PC-3 (cell line): ENCODE data around the gene ARL13A. TPM values are rescaled to one million over a fixed set of nuclear protein-coding genes. Genes with fewer than 3 reads are reported as not detected.
A peak's percentile ranks its signal among the peaks of the same experiment; 100 is the strongest.

Source experiments
- ATAC-seq: fragments of 200-7000 bp; cut with Tn5 transposase; 2 replicates; pipeline ENCODE4 v1.9.1; 2020; ENCODE audit warnings: mild to moderate bottlenecking, moderate library complexity
- BruUV-seq: library from RNA; stranded (reverse); fragments of 400-500 nt; replicated peaks from 2 replicates; lab custom pipeline; 2021; lab: Mats Ljungman, UMichigan
- CTCF ChIA-PET: fragments of 300-600 bp; sonication (Branson Sonifier 250); formaldehyde crosslinking; loops from one replicate; lab custom pipeline; 2022; ENCODE audit warnings: antibody characterized with exemption; lab: Charles Lee
- POLR2A ChIA-PET: fragments of 300-600 bp; sonication (Branson Sonifier 250); formaldehyde crosslinking; loops from one replicate; lab custom pipeline; 2022; ENCODE audit warnings: antibody characterized with exemption; ENCODE audit not compliant: unreplicated experiment; lab: Charles Lee
- DNase-seq: peaks from one replicate; pipeline ENCODE4 v3.0.0-alpha.2; 2015
- H2AFZ ChIP-seq: fragments of 300-600 bp; sonication (generic); 2 replicates; pipeline ENCODE4 v1.6.0; 2016; ENCODE audit warnings: antibody characterized with exemption, low read length
- H3F3A ChIP-seq: fragments of 300-600 bp; sonication (generic); one replicate; pipeline ENCODE4 v1.6.0; 2017; ENCODE audit warnings: antibody characterized with exemption, low read length, control low read depth, mild to moderate bottlenecking; ENCODE audit not compliant: unreplicated experiment
- H3K27ac ChIP-seq: fragments of 300-600 bp; sonication (generic); 2 replicates; pipeline ENCODE4 v1.5.1; 2016; ENCODE audit warnings: mild to moderate bottlenecking, low read length
- H3K27me3 ChIP-seq: fragments of 300-600 bp; sonication (generic); 2 replicates; pipeline ENCODE4 v1.6.1; 2016; ENCODE audit warnings: low read length, mixed read lengths
- H3K36me3 ChIP-seq: fragments of 300-600 bp; sonication (generic); 2 replicates; pipeline ENCODE4 v1.6.1; 2016; ENCODE audit warnings: low read depth, mixed run types, low read length, mixed read lengths
- H3K4me1 ChIP-seq: fragments of 300-600 bp; sonication (generic); 2 replicates; pipeline ENCODE4 v1.5.1; 2016; ENCODE audit warnings: low read length; ENCODE audit not compliant: insufficient read depth
- H3K4me2 ChIP-seq: fragments of 300-600 bp; sonication (generic); 2 replicates; pipeline ENCODE4 v1.6.0; 2016; ENCODE audit warnings: low read length
- H3K4me3 ChIP-seq: fragments of 300-600 bp; sonication (generic); 2 replicates; pipeline ENCODE4 v1.5.1; 2016; ENCODE audit warnings: mild to moderate bottlenecking, low read length, mixed read lengths
- H3K79me2 ChIP-seq: fragments of 300-600 bp; sonication (generic); 2 replicates; pipeline ENCODE4 v1.6.1; 2017; ENCODE audit warnings: low read length, mixed read lengths
- H3K9ac ChIP-seq: fragments of 300-600 bp; sonication (generic); 2 replicates; pipeline ENCODE4 v1.6.0; 2016; ENCODE audit warnings: mild to moderate bottlenecking, low read length
- H3K9me2 ChIP-seq: fragments of 300-600 bp; sonication (generic); replicated peaks from 2 replicates; pipeline ENCODE4 v1.6.1; 2016; ENCODE audit warnings: mixed run types, low read length, mixed read lengths
- H3K9me3 ChIP-seq: fragments of 300-600 bp; sonication (generic); 2 replicates; pipeline ENCODE4 v1.6.1; 2016; ENCODE audit warnings: low read length, mixed read lengths
- H4K20me1 ChIP-seq: fragments of 300-600 bp; sonication (generic); 2 replicates; pipeline ENCODE4 v1.6.1; 2016; ENCODE audit warnings: low read length, mixed read lengths
- EZH2 ChIP-seq: fragments of 300-600 bp; sonication (generic); IDR thresholded peaks from one replicate; pipeline ENCODE4 v1.6.1; 2017; ENCODE audit warnings: antibody characterized with exemption, mild to moderate bottlenecking, low read length; ENCODE audit not compliant: unreplicated experiment
- EZH2phosphoT487 ChIP-seq: fragments of 300-600 bp; sonication (generic); IDR thresholded peaks from 2 replicates; pipeline ENCODE4 v1.6.1; 2018; ENCODE audit warnings: mild to moderate bottlenecking, antibody characterized with exemption, low read length, borderline replicate concordance
- intact Hi-C: fragments of 100-400 bp; cut with micrococcal nuclease; formaldehyde crosslinking; loops from 2 replicates; pipeline ENCODE4 v1.9.0; 2023
- total RNA-seq: library from RNA; depleted of rRNA; stranded (reverse); fragments of >200 nt; gene quantifications from 2 replicates; pipeline ENCODE4 v1.2.3, GENCODE V29; 2014
- TF ChIP-seq, protein P1 (sequence below): fragments of 300-600 bp; sonication (generic); conservative IDR thresholded peaks from 2 replicates; pipeline ENCODE4 v1.5.1; 2017; ENCODE audit warnings: antibody characterized with exemption, low read depth, mild to moderate bottlenecking, low read length

ARL13A gene
- total RNA-seq, 1 experiment from 2014 or later = not detected

- ATAC-seq = peak; percentile 96
- Histone ChIP-seq H3K27ac (peak overlapping the region; percentile 79), H3K9ac (no peak overlapping the region)
Measured at GRCh38 chrX:100973411-100973810, 3.9 kb downstream of the ARL13A start.

GRCh38 chrX:100975212-100975611 lies 5.7 kb downstream of the ARL13A start:
- BruUV-seq = no TSS peak
- H3K27ac ChIP-seq = no peak overlapping the region
- H3K9ac ChIP-seq = no peak overlapping the region

More at GRCh38 chrX:100973411-100973810, 3.9 kb downstream of the ARL13A start:
- Histone ChIP-seq H3K4me1 (peaks cover 29% of the 10 kb centered on the region), H3K4me3 (no peak overlapping the region), H3K4me2 (peak overlapping the region; percentile 22; the same call in 1 of the 2 replicates), H3K36me3 (no peaks in the 10 kb centered on the region), H3K79me2 (no peaks in the 10 kb centered on the region), H3F3A (no peaks in the 10 kb centered on the region), H3K9me3 (no peaks in the 10 kb centered on the region), H4K20me1 (no peaks in the 10 kb centered on the region), H3K27me3 (no peaks in the 10 kb centered on the region), H2AFZ (no peak overlapping the region), H3K9me2 (no peaks in the 10 kb centered on the region)
- intact Hi-C loops = no loop called here
- ChIA-PET POLR2A (no interaction called here), CTCF (no interaction called here)
- TF ChIP-seq, protein P1, sequence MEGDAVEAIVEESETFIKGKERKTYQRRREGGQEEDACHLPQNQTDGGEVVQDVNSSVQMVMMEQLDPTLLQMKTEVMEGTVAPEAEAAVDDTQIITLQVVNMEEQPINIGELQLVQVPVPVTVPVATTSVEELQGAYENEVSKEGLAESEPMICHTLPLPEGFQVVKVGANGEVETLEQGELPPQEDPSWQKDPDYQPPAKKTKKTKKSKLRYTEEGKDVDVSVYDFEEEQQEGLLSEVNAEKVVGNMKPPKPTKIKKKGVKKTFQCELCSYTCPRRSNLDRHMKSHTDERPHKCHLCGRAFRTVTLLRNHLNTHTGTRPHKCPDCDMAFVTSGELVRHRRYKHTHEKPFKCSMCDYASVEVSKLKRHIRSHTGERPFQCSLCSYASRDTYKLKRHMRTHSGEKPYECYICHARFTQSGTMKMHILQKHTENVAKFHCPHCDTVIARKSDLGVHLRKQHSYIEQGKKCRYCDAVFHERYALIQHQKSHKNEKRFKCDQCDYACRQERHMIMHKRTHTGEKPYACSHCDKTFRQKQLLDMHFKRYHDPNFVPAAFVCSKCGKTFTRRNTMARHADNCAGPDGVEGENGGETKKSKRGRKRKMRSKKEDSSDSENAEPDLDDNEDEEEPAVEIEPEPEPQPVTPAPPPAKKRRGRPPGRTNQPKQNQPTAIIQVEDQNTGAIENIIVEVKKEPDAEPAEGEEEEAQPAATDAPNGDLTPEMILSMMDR = no peak
- TF ChIP-seq EZH2phosphoT487 = no peak
- TF ChIP-seq EZH2 = no peak
- DNase-seq = peak; percentile 86
- BruUV-seq = no TSS peak

DNA sequence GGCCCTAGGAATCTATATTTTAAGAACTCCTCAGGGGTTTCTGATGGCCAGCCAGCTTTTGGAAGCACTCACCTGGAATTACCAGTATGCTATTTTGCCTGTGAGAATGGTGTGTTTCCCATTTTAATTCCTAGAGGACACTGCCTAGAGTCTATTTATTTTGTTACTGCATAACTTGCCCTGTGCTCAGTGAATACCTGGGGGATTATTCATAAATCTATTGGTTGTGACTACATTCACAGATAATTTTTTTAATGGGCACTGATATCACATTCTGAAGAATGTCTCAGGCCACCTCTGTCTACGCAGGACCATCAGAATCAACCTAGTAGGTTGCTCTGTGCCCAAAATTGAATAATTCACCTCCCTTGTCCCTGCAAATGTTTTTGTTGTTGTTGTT lies 6.7 kb downstream of the ARL13A start:
- Histone ChIP-seq H3K9me2 (no peaks in the 10 kb centered on the region), H3K4me1 (peaks cover 55% of the 10 kb centered on the region), H3K27me3 (no peaks in the 10 kb centered on the region), H4K20me1 (no peaks in the 10 kb centered on the region), H3K9ac (no peak overlapping the region), H3K79me2 (no peaks in the 10 kb centered on the region), H2AFZ (no peak overlapping the region), H3K4me3 (no peak overlapping the region), H3K4me2 (no peak overlapping the region; the same call in 1 of the 2 replicates), H3K9me3 (no peaks in the 10 kb centered on the region), H3F3A (peaks cover 4% of the 10 kb centered on the region), H3K36me3 (no peaks in the 10 kb centered on the region), H3K27ac (peak overlapping the region; percentile 44)
- POLR2A ChIA-PET = no interaction called here
- intact Hi-C loops = no loop called here
- no TSS peak for BruUV-seq
- DNase-seq (peak; percentile 76), ATAC-seq (peak; percentile 3; the same call in 1 of the 2 replicates)
- CTCF ChIA-PET = no interaction called here
- TF ChIP-seq EZH2phosphoT487 = no peak
- TF ChIP-seq EZH2 = no peak
- TF ChIP-seq, protein P1 = no peak

More at GRCh38 chrX:100975212-100975611, 5.7 kb downstream of the ARL13A start:
- ATAC-seq = no peak
- H2AFZ ChIP-seq = no peak overlapping the region
- H4K20me1 ChIP-seq = no peaks in the 10 kb centered on the region
- ChIA-PET POLR2A (no interaction called here), CTCF (no interaction called here)
- intact Hi-C loops = no loop called here
- TF ChIP-seq EZH2phosphoT487 (no peak), EZH2 (no peak)
- TF ChIP-seq, protein P1 = no peak
- H3F3A ChIP-seq = peaks cover under 1% of the 10 kb centered on the region
- H3K4me3 ChIP-seq = no peak overlapping the region
- DNase-seq = no peak
- H3K4me2 ChIP-seq = no peak overlapping the region
- H3K79me2 ChIP-seq = no peaks in the 10 kb centered on the region
- peaks cover 45% of the 10 kb centered on the region for H3K4me1 ChIP-seq
- H3K9me2 ChIP-seq = no peaks in the 10 kb centered on the region
- H3K9me3 ChIP-seq = no peaks in the 10 kb centered on the region
- H3K36me3 ChIP-seq = no peaks in the 10 kb centered on the region
- no peaks in the 10 kb centered on the region for H3K27me3 ChIP-seq
